HEK293 (cell line): ENCODE results near the gene CEP85.

Experiments used
- CTCF ChIA-PET: fragments of 350-600 bp; formaldehyde crosslinking; extraction: SDS; loops from one replicate; lab custom pipeline; 2021; ENCODE audit warnings: antibody characterized with exemption; lab: Yijun Ruan, JAX
- POLR2A ChIA-PET: fragments of 300-600 bp; formaldehyde crosslinking; extraction: SDS; loops from one replicate; lab custom pipeline; 2020; ENCODE audit warnings: antibody characterized with exemption, inconsistent platforms; lab: Yijun Ruan, JAX
- H3K27ac ChIP-seq: fragments of 200-500 bp; sonication (Bioruptor generic); 2 replicates; pipeline ENCODE4 v1.5.1; 2014; ENCODE audit warnings: low read depth, low read length, control low read depth, inconsistent platforms; ENCODE audit errors: extremely low read depth
- H3K36me3 ChIP-seq, 2 experiments: fragments of 200-500 bp in 1 of 2; sonication (Bioruptor generic) in 1 of 2; 1 replicate in 1 of 2; 2 replicates in 1 of 2; pipeline ENCODE4 v1.5.1; 2014 to 2017; ENCODE audit warnings: inconsistent platforms in 2 of 2, low read length in 2 of 2; ENCODE audit not compliant: control insufficient read depth in 2 of 2, insufficient read depth in 1 of 2
- H3K4me1 ChIP-seq: fragments of 200-500 bp; sonication (Bioruptor generic); 2 replicates; pipeline ENCODE4 v1.5.1; 2014; ENCODE audit warnings: mild to moderate bottlenecking, low read length, inconsistent platforms; ENCODE audit not compliant: control insufficient read depth, insufficient read depth
- H3K4me3 ChIP-seq: 2 replicates; pipeline ENCODE4 v1.5.1; 2011; ENCODE audit warnings: low read depth, mild to moderate bottlenecking, control low read depth, low read length, moderate library complexity
- H3K9me3 ChIP-seq: fragments of 200-500 bp; sonication (Bioruptor generic); 2 replicates; pipeline ENCODE4 v1.5.1; 2014; ENCODE audit warnings: low read depth, low read length, inconsistent platforms; ENCODE audit not compliant: control insufficient read depth, insufficient read depth
- HOXD13 ChIP-seq: sonication (generic); formaldehyde crosslinking; IDR thresholded peaks from 2 replicates; pipeline ENCODE4 v1.8.0; 2022; ENCODE audit warnings: missing genetic modification reagents, borderline replicate concordance
- PRDM1 ChIP-seq: fragments of 450-650 bp; formaldehyde crosslinking; IDR thresholded peaks from 2 replicates; pipeline ENCODE4; 2016; ENCODE audit warnings: missing biosample characterization, missing genetic modification characterization
- PRDM4 ChIP-seq: fragments of 450-650 bp; formaldehyde crosslinking; IDR thresholded peaks from 2 replicates; pipeline ENCODE4 v1.5.1; 2017; ENCODE audit warnings: missing biosample characterization, missing genetic modification characterization
- YY1 ChIP-seq: fragments of 450-650 bp; formaldehyde crosslinking; IDR thresholded peaks from 2 replicates; pipeline ENCODE4 v1.5.1; 2018; ENCODE audit warnings: missing biosample characterization, missing genetic modification characterization
- ZBTB17 ChIP-seq: fragments of 450-650 bp; formaldehyde crosslinking; IDR thresholded peaks from 2 replicates; pipeline ENCODE4 v1.5.1; 2016; ENCODE audit warnings: missing biosample characterization, missing genetic modification characterization
- ZNF157 ChIP-seq: fragments of 450-650 bp; formaldehyde crosslinking; IDR thresholded peaks from 2 replicates; pipeline ENCODE4 v1.5.1; 2016; ENCODE audit warnings: missing biosample characterization, missing genetic modification characterization
- ZNF266 ChIP-seq: fragments of 450-650 bp; formaldehyde crosslinking; IDR thresholded peaks from 2 replicates; pipeline ENCODE4 v1.5.1; 2016; ENCODE audit warnings: missing biosample characterization, missing genetic modification characterization, low read depth
- ZNF335 ChIP-seq: fragments of 450-650 bp; formaldehyde crosslinking; conservative IDR thresholded peaks from 2 replicates; pipeline ENCODE4 v1.5.1; 2016; ENCODE audit warnings: missing biosample characterization, missing genetic modification characterization
- ZNF544 ChIP-seq: fragments of 450-650 bp; formaldehyde crosslinking; IDR thresholded peaks from 2 replicates; pipeline ENCODE4 v1.5.0; 2017; ENCODE audit warnings: missing biosample characterization, missing genetic modification characterization
- ZNF654 ChIP-seq: fragments of 450-650 bp; formaldehyde crosslinking; IDR thresholded peaks from 2 replicates; pipeline ENCODE4 v1.5.1; 2016; ENCODE audit warnings: low read depth, missing biosample characterization, missing genetic modification characterization
- ZNF658 ChIP-seq: fragments of 450-650 bp; formaldehyde crosslinking; IDR thresholded peaks from 2 replicates; pipeline ENCODE4; 2016; ENCODE audit warnings: missing biosample characterization, missing genetic modification characterization
- ZNF747 ChIP-seq: fragments of 450-650 bp; formaldehyde crosslinking; IDR thresholded peaks from 2 replicates; pipeline ENCODE4 v1.5.1; 2016; ENCODE audit warnings: missing biosample characterization, missing genetic modification characterization
- ZNF76 ChIP-seq: fragments of 450-650 bp; formaldehyde crosslinking; IDR thresholded peaks from 2 replicates; pipeline ENCODE4; 2016; ENCODE audit warnings: low read depth, missing biosample characterization, missing genetic modification characterization, borderline replicate concordance
- TF ChIP-seq, protein P1 (sequence below): fragments of 450-650 bp; formaldehyde crosslinking; IDR thresholded peaks from 2 replicates; pipeline ENCODE4 v1.5.1; 2016; ENCODE audit warnings: missing biosample characterization, missing genetic modification characterization
- TF ChIP-seq, protein P2 (sequence below): fragments of 450-650 bp; formaldehyde crosslinking; IDR thresholded peaks from 2 replicates; pipeline ENCODE4 v1.5.1; 2016; ENCODE audit warnings: missing biosample characterization, missing genetic modification characterization

CEP85 gene

DNA sequence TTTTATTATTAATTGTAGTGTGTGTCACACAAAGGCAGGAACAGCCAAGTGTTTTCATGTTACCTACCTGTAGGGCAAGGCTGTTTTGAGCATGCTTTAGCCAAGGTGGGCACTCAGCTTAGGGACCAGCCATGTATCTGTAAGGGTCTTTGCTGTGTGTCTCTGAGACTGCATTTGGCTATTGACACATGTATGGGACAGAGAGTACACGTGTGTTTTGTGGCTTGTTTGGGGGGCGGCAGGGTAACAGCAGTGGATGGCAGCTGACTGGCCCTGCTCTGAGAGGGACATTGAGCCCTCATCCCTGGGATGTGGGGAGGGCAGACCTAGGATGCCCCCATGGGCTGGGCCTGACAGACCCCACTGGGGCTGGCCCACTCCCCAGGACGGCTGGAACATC, 36.7 kb upstream of the CEP85 start:
- no peak for TF ChIP-seq PRDM4 (tag by site-specific recombination)
- no peak for TF ChIP-seq ZNF658
- TF ChIP-seq, protein P1, sequence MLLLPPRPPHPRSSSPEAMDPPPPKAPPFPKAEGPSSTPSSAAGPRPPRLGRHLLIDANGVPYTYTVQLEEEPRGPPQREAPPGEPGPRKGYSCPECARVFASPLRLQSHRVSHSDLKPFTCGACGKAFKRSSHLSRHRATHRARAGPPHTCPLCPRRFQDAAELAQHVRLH (tag by site-specific recombination), result no peak
- TF ChIP-seq ZBTB17 (tag by site-specific recombination), result no peak

GRCh38 chr1:26197813-26198212, 36.2 kb upstream of the CEP85 start:
- H3K9me3 ChIP-seq, result no peaks in the 10 kb centered on the region
- no peak overlapping the region for H3K27ac ChIP-seq
- POLR2A ChIA-PET, result no interaction called here
- H3K4me1 ChIP-seq, result no peaks in the 10 kb centered on the region
- CTCF ChIA-PET, result interaction anchor here (0.9 to 1.3 kb wide), 2 partner anchors 32 to 36 kb away, joined by 3 to 6 read pairs; partner anchors contain the start of gene CEP85
- H3K36me3 ChIP-seq, result no peaks in the 10 kb centered on the region
- H3K4me3 ChIP-seq, result no peak overlapping the region
- TF ChIP-seq, protein P2, sequence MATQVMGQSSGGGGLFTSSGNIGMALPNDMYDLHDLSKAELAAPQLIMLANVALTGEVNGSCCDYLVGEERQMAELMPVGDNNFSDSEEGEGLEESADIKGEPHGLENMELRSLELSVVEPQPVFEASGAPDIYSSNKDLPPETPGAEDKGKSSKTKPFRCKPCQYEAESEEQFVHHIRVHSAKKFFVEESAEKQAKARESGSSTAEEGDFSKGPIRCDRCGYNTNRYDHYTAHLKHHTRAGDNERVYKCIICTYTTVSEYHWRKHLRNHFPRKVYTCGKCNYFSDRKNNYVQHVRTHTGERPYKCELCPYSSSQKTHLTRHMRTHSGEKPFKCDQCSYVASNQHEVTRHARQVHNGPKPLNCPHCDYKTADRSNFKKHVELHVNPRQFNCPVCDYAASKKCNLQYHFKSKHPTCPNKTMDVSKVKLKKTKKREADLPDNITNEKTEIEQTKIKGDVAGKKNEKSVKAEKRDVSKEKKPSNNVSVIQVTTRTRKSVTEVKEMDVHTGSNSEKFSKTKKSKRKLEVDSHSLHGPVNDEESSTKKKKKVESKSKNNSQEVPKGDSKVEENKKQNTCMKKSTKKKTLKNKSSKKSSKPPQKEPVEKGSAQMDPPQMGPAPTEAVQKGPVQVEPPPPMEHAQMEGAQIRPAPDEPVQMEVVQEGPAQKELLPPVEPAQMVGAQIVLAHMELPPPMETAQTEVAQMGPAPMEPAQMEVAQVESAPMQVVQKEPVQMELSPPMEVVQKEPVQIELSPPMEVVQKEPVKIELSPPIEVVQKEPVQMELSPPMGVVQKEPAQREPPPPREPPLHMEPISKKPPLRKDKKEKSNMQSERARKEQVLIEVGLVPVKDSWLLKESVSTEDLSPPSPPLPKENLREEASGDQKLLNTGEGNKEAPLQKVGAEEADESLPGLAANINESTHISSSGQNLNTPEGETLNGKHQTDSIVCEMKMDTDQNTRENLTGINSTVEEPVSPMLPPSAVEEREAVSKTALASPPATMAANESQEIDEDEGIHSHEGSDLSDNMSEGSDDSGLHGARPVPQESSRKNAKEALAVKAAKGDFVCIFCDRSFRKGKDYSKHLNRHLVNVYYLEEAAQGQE, result no peak
- TF ChIP-seq PRDM4 (tag by site-specific recombination) (no peak), YY1 (tag by site-specific recombination) (no peak), HOXD13 (CRISPR knock-in tag) (no peak), ZNF544 (no peak), ZNF747 (tag by site-specific recombination) (no peak), ZNF266 (tag by site-specific recombination) (no peak), ZNF654 (no peak), PRDM1 (tag by site-specific recombination) (no peak), ZNF76 (tag by site-specific recombination) (no peak), ZNF335 (tag by site-specific recombination) (no peak), ZNF157 (tag by site-specific recombination) (no peak)

More for the DNA sequence above, 36.7 kb upstream of the CEP85 start:
- no peaks in the 10 kb centered on the region for H3K36me3 ChIP-seq
- ChIA-PET CTCF (interaction anchor here (0.9 to 1.3 kb wide), 3 partner anchors 32 to 82 kb away, joined by 3 to 6 read pairs (median 3); partner anchors contain the start of gene CEP85), POLR2A (no interaction called here)
- H3K27ac ChIP-seq, result no peak overlapping the region
- H3K9me3 ChIP-seq, result no peaks in the 10 kb centered on the region
- no peaks in the 10 kb centered on the region for H3K4me1 ChIP-seq
- H3K4me3 ChIP-seq, result no peak overlapping the region
